Raji (cell line): Measurements from ENCODE around the gene ADI1.

Source experiments
- POLR2A ChIP-seq: IDR thresholded peaks from 2 replicates; pipeline ENCODE4 v1.6.1; 2011; ENCODE audit warnings: low read depth, low read length, control low read depth; ENCODE audit not compliant: insufficient read depth

Gene ADI1, protein sequence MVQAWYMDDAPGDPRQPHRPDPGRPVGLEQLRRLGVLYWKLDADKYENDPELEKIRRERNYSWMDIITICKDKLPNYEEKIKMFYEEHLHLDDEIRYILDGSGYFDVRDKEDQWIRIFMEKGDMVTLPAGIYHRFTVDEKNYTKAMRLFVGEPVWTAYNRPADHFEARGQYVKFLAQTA

DNA sequence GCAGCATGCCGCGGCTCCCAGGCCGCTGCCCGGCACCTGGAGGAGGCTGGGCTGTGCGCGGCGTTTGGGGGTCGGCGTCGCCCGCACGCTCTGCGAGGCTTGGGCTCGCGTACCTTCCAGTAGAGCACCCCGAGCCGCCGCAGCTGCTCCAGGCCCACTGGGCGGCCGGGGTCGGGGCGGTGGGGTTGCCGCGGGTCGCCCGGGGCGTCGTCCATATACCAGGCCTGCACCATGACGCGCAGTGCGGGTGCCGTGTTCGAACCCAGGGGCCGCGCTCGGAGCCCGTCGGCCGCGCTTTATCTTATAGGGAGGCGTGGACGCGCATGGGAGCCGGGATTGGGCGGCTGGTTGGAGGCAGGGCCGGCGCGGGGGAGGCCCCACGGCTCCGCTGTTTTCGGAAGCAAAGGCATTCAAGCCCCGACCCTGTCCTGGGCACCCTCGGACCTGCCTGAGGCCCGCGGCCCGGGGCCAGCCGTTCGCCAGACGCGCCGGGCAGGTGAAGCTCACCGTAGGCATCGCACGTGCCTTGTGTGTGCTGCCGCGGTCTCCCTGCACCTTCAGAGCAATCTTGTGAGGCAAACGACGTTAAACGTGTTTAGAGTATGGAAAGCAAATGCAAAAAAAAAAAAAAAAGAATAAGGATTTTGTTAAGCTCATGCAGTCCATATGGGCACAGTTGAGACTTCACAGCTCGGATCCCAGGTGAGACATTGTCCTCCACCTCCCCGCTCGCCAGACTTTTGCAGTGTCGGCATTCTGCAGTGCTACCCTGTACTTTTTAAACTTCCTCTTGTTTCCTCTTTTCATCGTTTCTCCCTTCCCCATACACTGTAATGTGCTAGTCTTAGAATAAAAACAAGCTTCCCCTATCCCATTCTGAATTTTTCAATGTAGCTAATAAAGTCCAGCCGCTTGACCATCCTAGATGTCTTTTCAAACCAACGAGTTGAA lies at the start of gene ADI1:
Gene ADI1 (minus strand): TSS at position 277 of the 951 bp plus-strand sequence. CDS start 44 bp downstream, at position 233.
- peak; percentile 88 for TF ChIP-seq POLR2A

DNA sequence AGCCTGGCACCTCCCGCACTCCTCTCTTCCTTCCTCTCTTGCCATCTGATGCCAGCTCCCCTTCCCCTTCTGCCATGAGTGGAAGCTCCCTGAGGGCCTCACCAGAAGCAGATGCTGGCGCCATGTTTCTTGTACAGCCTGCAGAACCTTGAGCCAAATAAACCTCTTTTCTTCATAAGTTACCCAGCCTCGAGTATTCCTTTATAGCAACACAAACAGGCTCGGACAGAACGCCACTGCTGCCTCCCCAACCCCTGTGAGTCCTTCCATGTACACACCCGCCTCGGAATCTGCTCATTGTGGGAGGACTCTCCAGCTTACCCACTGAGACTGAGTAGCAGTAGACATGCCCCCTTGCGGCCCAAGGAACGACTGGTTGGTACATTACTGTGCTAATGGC lies 47.5 kb upstream of the ADI1 start:
- TF ChIP-seq POLR2A = no peak

DNA sequence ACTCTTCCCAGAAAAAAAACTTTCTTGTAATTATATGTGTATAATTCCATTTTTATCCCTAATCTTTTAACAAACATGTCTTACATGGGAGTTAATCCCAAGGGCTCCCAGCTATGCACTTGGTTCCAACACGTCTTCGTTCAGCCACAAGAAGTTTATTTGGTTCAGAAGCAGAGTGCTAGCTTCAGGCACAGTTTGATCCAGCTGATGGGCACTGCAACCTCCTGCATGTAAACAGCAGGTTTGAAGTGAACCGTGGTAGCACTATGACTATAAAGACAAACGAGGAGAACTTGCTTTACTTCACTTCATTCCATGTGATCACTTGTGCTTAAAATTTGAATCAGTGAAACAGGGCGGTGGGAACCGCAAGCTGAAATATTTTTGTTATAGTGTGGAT lies 45.8 kb upstream of the ADI1 start:
- TF ChIP-seq POLR2A = no peak

DNA sequence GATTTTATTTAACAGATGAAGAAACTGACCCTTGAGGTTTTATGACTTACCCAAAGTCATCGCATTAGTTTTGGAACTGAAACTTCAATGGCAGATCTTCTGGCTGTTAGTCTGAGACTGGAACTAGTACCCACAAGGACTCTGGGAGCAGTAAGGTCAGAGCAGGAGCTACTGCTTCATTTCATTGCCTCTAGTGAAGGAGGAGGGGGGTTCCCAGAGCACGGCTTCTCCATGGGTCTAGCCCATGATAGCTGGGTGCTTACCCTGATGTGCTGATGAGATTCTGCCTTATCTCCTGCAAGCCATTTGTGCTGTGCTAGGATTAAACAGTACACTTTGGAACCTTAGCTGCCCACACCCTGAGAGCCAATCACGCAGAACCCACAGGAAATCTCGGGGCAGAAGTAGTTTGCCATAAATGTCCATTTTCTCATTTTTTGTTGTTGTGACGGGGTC lies 44.2 kb upstream of the ADI1 start:
- TF ChIP-seq POLR2A = 0 out of 2 replicates have a peak, but pooled peaks have one; percentile 1

DNA sequence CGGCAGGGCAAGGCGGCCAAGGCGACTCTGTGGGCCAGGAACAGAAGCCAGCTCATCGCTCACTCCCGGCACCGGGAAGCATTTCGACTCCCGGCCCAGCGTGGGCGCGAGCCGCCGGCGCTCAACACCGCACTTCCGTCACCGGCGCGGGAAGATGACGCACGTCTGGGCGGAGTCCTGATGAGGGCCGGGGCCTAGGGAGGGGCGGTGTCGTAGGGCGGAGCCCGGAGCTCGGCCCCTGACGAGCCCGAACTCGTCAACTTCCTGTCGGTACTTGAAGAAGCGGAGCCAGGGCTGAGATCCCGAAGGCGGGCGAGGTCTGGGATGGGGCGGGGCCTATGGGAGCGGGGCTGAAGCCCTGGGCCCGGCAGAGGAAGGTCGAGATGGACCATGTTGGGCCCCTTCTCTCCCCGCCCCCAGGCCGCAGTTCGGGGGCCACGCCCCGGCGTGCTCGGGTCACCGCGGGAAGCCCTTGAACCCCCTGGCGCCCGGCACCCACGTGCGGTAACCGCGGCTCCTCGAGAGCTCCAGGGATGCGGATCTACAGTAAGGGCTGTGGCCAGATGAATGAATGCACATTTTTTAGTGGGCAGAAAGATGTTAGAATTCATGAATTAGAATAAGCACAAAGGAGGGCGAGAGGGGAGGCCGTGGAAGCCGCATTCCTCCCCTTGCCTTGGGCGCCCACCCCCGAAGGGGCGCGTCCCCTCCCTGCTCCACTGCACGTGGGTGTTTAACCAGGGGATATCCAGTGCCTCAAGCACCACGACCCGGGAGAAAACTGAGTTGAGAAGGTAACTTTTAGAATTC lies 39.1 kb upstream of the ADI1 start, which contains the start of gene RNASEH1:
Gene RNASEH1 (minus strand): TSS at position 129 of the 810 bp plus-strand sequence. CDS start 73 bp downstream, at position 56.
- TF ChIP-seq POLR2A = peak; percentile 96

DNA sequence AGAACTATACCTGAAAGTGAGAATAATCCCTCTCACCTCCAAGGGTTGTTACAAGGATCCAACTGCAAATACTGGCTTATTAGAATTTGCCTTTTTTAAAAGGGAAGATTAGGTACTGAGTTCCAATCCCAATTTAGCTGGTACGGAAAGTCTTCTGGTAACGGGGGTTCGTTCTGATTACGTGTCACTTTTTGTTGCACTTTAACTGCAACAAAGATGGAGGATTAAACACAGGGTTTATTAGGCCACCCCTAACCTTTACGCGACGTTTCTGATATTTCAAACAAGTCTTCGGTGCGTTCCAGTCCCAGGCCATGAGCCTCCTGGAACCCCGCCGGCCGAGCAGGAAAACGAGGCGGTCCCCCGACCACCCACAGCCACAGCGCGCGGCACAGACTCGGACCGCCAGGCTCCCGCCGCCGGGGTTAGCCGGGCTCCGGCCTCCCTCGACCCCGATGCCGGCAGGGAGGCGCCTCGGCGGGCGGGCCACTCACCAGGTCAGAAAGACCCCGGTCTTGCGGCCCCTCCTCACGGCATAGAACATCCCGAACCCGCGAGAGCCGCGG lies 38.4 kb upstream of the ADI1 start:
- no peak for TF ChIP-seq POLR2A

DNA sequence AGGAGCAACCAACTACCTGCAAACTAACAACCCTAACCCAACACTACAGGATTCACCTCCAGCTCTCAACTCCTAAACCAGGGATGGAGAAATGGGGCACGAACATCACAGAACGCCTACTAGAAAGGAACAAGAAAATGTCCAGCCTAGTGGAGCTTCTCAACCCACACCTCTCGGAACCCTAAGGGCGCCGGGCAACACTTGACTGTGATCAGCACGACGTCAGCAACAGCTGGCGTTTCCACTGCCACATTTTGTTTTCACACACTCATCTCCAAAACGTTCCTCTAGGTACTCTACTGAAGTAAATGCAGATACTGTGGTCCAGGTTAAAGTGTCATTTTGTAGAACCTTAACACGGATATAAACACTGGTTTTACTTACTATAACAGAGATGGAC lies 34.6 kb upstream of the ADI1 start:
- no peak for TF ChIP-seq POLR2A

DNA sequence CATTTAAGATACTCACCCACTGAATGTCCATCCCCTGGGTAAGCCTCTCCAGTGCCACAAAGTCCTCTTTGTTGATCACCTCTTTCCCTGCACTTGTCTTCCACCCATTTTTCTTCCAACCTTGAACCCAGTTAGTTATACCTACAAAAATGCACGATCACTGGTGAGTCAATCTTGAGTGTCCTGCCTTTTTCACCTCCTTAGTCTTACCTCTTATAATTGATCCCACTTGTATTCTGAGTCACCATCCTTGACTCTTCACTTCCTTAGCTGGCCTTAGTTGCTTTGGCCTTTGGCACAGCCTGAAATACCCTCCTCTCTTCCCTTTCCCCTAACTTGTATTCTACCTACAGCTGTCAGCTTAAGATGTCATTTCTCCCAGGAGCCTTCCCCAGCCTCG lies 28.6 kb upstream of the ADI1 start:
- no peak for TF ChIP-seq POLR2A

DNA sequence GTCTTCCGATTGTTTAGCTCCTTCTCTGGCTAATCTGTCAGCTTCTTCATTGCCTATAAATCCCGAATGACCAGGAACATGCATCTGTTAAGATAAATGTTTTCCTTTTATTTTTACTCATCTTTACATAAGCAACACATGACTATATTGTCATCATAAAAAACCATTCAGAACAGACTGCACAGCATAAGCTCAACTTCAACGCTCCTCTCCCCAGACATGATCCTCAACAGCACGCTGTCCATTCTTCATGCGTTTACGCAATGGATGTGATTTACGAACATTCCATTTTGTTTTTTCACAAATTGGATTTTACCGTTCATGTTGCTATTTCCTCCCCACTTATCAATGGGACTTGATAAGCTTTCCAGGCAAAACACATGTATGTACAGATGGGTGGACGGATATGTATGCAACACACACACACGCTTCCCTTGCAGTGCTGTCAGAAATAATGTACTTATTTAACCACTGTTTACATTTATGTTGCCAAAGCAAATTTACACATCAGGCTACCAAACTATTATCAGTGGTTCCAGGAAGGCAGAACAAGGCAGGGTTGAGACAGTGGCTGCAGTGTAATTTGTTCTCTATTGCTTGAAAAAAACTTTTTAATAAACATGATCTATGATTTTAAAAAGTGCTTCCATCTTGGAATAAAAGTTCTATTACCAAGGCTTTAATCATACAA lies 26.6 kb upstream of the ADI1 start:
- no peak for TF ChIP-seq POLR2A

DNA sequence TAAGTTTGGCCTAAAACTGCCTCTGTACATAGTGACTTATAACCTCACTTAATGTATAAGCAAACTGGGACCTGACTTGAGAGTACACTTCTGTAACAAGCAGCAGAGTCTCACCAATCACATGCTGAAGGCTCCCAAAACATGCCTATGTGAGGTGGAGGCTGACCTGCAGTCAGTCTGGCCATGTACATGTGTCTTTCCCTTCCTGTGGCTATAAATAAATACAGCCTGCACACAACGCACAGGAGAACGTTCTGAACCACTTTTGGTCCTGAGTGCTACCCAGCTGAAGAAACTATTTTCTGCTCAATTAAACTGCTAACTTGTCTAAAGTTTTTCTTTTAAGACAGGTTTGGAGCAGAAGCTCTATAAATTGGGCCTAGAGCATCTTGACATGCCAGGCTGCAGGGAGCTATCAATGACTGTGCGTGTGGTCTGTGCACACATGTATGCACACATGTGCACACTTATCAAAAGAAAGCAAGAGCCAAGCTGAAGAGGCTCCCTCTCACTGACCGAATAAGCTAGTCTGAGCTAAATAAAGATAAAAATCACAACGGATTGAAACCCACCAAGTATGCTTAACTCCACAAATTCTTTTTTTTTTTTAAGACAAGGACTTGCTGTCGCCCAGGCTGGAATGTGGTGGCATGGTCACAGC lies 23.8 kb upstream of the ADI1 start:
- no peak for TF ChIP-seq POLR2A

DNA sequence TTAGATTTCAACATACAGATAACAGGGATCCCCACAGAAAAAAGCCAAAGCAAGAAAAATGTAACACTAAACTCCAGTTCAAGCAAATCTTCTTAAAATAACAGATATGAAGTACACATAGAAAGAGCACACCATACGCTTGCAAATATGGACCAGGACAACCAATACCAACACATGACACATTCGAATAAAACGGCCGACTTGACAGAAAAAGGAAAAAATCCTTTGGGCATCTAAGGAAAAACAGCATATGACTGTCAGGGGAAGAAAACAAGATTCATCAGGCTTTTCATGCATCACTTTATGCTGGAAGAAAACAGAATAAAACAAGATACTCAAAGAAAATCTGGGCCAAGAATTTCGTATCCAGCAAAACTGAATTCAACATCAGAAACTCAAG lies 22.8 kb upstream of the ADI1 start:
- no peak for TF ChIP-seq POLR2A

DNA sequence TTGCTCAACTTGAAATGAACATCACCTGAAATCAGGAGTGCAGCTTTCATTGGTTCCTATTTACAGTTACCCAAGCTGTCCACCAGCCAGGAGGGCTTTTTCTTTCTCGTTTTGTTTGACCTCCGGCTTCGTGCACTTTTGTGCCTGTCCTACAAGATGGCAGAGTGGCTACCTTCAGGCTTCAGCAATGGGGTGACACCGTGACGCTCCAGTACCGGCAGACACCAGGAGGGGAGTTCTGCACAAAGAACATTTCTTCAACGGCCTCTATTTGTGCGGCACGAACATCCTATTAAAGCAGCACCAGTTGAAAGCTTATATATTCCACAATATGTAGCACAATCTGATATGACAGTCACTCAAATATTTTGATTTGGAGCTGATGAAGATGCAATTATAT lies 20.5 kb upstream of the ADI1 start:
- TF ChIP-seq POLR2A = no peak

DNA sequence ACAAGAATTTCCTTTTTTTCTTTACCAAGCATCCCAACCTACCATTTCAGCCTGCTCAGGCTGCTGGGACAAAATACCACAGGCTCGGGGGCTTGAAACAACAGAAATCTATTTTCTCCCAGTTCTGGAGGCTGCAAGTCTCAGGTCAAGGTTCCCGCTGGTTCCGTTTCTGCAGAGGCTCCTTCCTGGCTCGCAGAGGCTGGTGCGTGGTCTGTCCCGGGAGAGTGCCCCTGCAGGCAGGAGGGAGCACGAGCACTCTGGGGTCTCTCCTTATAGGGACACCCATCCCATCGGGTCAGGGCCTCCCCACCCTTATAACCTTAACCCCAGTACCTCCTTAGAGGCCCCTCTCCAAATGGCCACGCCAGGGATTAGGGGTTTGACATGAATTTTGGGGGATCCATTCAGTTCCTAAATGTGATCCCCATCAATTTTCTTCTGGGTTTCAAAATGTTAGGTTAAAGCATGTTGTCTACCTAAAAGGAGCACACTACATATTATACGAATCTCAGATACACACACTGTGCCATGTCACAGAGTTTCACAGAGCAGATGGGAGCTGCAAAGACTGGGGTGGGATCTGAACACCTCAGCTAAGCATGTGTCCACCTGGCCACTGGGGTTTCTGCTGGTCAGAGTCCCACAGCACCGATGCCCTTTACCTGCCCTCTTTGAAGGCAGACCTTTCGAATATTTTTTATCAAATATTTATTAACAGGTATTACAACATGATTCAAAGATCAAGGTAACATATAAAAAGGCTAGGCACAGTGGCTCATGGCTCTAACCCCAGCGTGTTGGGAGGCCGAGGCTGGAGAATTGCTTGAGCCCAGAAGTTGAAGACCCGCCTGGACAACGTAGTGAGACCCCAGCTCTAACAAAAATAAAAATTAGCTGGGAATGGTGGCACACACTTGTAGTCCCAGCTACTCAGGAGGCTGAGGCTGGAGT lies 17.6 kb upstream of the ADI1 start:
- TF ChIP-seq POLR2A = no peak
